Activated CD4-positive, alpha-beta T cell treated with anti-CD3 and anti-CD28 coated beads, Interleukin-2, amount 10 ng/mL, durations not matched to agents 7 days and 5 days (primary cell): ENCODE data around the gene PPFIBP1. TPM values are rescaled to one million over a fixed set of nuclear protein-coding genes. Genes with fewer than 3 reads are reported as not detected.

ENCODE experiments used
- total RNA-seq, 2 experiments: library from RNA; stranded (reverse); gene quantifications; one replicate each; pipeline ENCODE4 v1.2.3, GENCODE V29; 2021

The PPFIBP1 gene
- total RNA-seq, 2 experiments from 2014 or later: 7.7 to 8.6 TPM

Other genes starting within 250 kb of the PPFIBP1 start
- gene BMAL2, start 191.4 kb upstream of the PPFIBP1 start, total RNA-seq: 10 to 100 TPM; 17.3 to 18.0 TPM
- under 1 TPM; 0.22 to 0.46 TPM for gene SMCO2, start 77.5 kb upstream of the PPFIBP1 start, total RNA-seq
- under 1 TPM; 0.25 to 0.37 TPM for gene REP15, start 172.2 kb downstream of the PPFIBP1 start, total RNA-seq
- gene MRPS35, start 186.6 kb downstream of the PPFIBP1 start, total RNA-seq: 10 to 100 TPM; 37.8 to 38.5 TPM